ENCODE results near the gene HOXB4.

GRCh38 chr17:48609033-48609432 lies 30.9 kb upstream of the HOXB4 start:
- no peak for TF ChIP-seq CTCF (IDR thresholded peaks at IDR 0.05; ENCODE audit: insufficient read depth, low read length, poor library complexity, severe bottlenecking)
- TF ChIP-seq EZH2phosphoT487 (conservative IDR thresholded peaks at IDR 0.05; ENCODE audit: low read length): no peak
